Prostate gland (tissue), 2 donors: ENCODE measurements around the gene GOLGA6A.
"Not testable (repeated sequence)": the region's sequence is repeated elsewhere in the genome, so short reads cannot be mapped to it uniquely, and the experiment has no call there.

ENCODE experiments used
- CTCF ChIP-seq, 4 experiments: fragments of 200-600 bp in 2 of 4; fragments of 450-650 bp in 2 of 4; sonication (generic) in 2 of 4; IDR thresholded peaks; 1 replicate in 3 of 4; 2 replicates in 1 of 4; pipeline ENCODE4 v1.5.1; 2016 to 2019; ENCODE audit warnings: antibody characterized with exemption in 4 of 4, mild to moderate bottlenecking in 2 of 4, moderate library complexity in 2 of 4
- POLR2A ChIP-seq: fragments of 450-650 bp; IDR thresholded peaks from one replicate; pipeline ENCODE4 v1.6.1; 2016; ENCODE audit warnings: antibody characterized with exemption, mild to moderate bottlenecking
- POLR2AphosphoS5 ChIP-seq: sonication (generic); formaldehyde crosslinking; IDR thresholded peaks from one replicate; pipeline ENCODE4 v1.6.1; 2017; ENCODE audit warnings: antibody characterized with exemption

- TF ChIP-seq CTCF (IDR thresholded peaks at IDR 0.05); POLR2AphosphoS5; POLR2A: not testable (repeated sequence)
These were observed 13.3 kb upstream of the GOLGA6A start for GRCh38 chr15:74095610-74096009.
